Central memory CD8-positive, alpha-beta T cell (primary cell): ENCODE data around the gene PIGM.

ENCODE experiments used
- ATAC-seq: fragments of 150-1000 bp; cut with Tn5 transposase; replicated peaks from 2 replicates; pipeline ENCODE4 v1.10.0; 2022; ENCODE audit warnings: mild to moderate bottlenecking, moderate FRiP score, moderate number of reproducible peaks; ENCODE audit not compliant: poor library complexity, severe bottlenecking; ENCODE audit errors: extremely low read depth
- DNase-seq, 2 donors: peaks; one replicate each; pipeline ENCODE4 v3.0.0; 2021; ENCODE audit warnings: low spot score in 2 of 2
- H3K27ac Mint-ChIP-seq: one replicate; pipeline ENCODE4 v1.8.0; 2022; ENCODE audit warnings: low read depth, mild to moderate bottlenecking, moderate library complexity, mixed read lengths
- H3K27me3 Mint-ChIP-seq: one replicate; pipeline ENCODE4 v1.8.0; 2022; ENCODE audit warnings: mixed read lengths
- H3K36me3 Mint-ChIP-seq: one replicate; pipeline ENCODE4 v1.8.0; 2022; ENCODE audit warnings: mild to moderate bottlenecking, moderate library complexity, mixed read lengths; ENCODE audit not compliant: insufficient read depth
- H3K4me1 Mint-ChIP-seq: one replicate; pipeline ENCODE4 v1.8.0; 2022; ENCODE audit warnings: mixed read lengths
- H3K4me3 Mint-ChIP-seq: one replicate; pipeline ENCODE4 v1.8.0; 2022; ENCODE audit warnings: mild to moderate bottlenecking, moderate library complexity, mixed read lengths
- H3K9me3 Mint-ChIP-seq: one replicate; pipeline ENCODE4 v1.8.0; 2022; ENCODE audit warnings: mixed read lengths

The PIGM gene

GRCh38 chr1:160028426-160028825 is 3.4 kb downstream of the PIGM start:
- Mint-ChIP-seq H3K4me3 (no peak overlapping the region), H3K4me1 (peaks cover 30% of the 10 kb centered on the region)

GRCh38 chr1:160025314-160025713 is 6.5 kb downstream of the PIGM start:
- Mint-ChIP-seq H3K9me3 (no peaks in the 10 kb centered on the region), H3K36me3 (no peaks in the 10 kb centered on the region), H3K27ac (no peak overlapping the region), H3K4me3 (no peak overlapping the region), H3K27me3 (no peaks in the 10 kb centered on the region), H3K4me1 (peaks cover 3% of the 10 kb centered on the region)
- DNase-seq = no peak
- no peak for ATAC-seq

More at GRCh38 chr1:160028426-160028825, 3.4 kb downstream of the PIGM start:
- Mint-ChIP-seq H3K27ac (no peak overlapping the region), H3K36me3 (peaks cover 5% of the 10 kb centered on the region), H3K27me3 (no peaks in the 10 kb centered on the region), H3K9me3 (no peaks in the 10 kb centered on the region)
- ATAC-seq = no peak
- DNase-seq = no peak

- H3K27me3 Mint-ChIP-seq = peaks cover under 1% of the 10 kb centered on the region
- H3K36me3 Mint-ChIP-seq = no peaks in the 10 kb centered on the region
- no peak overlapping the region for H3K27ac Mint-ChIP-seq
- no peak overlapping the region for H3K4me3 Mint-ChIP-seq
- no peaks in the 10 kb centered on the region for H3K4me1 Mint-ChIP-seq
- no peaks in the 10 kb centered on the region for H3K9me3 Mint-ChIP-seq
- DNase-seq (no peak), ATAC-seq (no peak)
Observed at GRCh38 chr1:160024195-160024905, 7.4 kb downstream of the PIGM start.

- Mint-ChIP-seq H3K36me3 (no peaks in the 10 kb centered on the region), H3K27ac (no peak overlapping the region), H3K4me3 (no peak overlapping the region), H3K4me1 (no peaks in the 10 kb centered on the region), H3K9me3 (no peaks in the 10 kb centered on the region), H3K27me3 (peaks cover 18% of the 10 kb centered on the region)
- DNase-seq (no peak), ATAC-seq (no peak)
Observed at GRCh38 chr1:160022330-160023310, 9.2 kb downstream of the PIGM start.

GRCh38 chr1:160021376-160022074 is 10.3 kb downstream of the PIGM start:
- H3K4me3 Mint-ChIP-seq = no peak overlapping the region
- no peaks in the 10 kb centered on the region for H3K9me3 Mint-ChIP-seq
- no peaks in the 10 kb centered on the region for H3K4me1 Mint-ChIP-seq
- ATAC-seq (no peak), DNase-seq (no peak)
- H3K36me3 Mint-ChIP-seq = no peaks in the 10 kb centered on the region
- H3K27ac Mint-ChIP-seq = no peak overlapping the region
- H3K27me3 Mint-ChIP-seq = peaks cover 26% of the 10 kb centered on the region

- Mint-ChIP-seq H3K4me1 (no peaks in the 10 kb centered on the region), H3K9me3 (no peaks in the 10 kb centered on the region), H3K27me3 (peaks cover 26% of the 10 kb centered on the region), H3K4me3 (no peak overlapping the region), H3K36me3 (no peaks in the 10 kb centered on the region), H3K27ac (no peak overlapping the region)
- DNase-seq = no peak
- ATAC-seq = no peak
Observed at GRCh38 chr1:160020196-160020595, 11.6 kb downstream of the PIGM start.

GRCh38 chr1:160018900-160019299 is 12.9 kb downstream of the PIGM start:
- Mint-ChIP-seq H3K27ac (no peak overlapping the region), H3K4me1 (no peaks in the 10 kb centered on the region), H3K9me3 (no peaks in the 10 kb centered on the region), H3K36me3 (no peaks in the 10 kb centered on the region), H3K27me3 (peaks cover 29% of the 10 kb centered on the region), H3K4me3 (no peak overlapping the region)
- no peak for DNase-seq
- ATAC-seq = no peak

GRCh38 chr1:160018347-160018746 is 13.4 kb downstream of the PIGM start:
- Mint-ChIP-seq H3K9me3 (no peaks in the 10 kb centered on the region), H3K27ac (no peak overlapping the region), H3K27me3 (peaks cover 34% of the 10 kb centered on the region), H3K4me3 (no peak overlapping the region), H3K4me1 (no peaks in the 10 kb centered on the region), H3K36me3 (no peaks in the 10 kb centered on the region)
- DNase-seq (no peak), ATAC-seq (no peak)

GRCh38 chr1:160017592-160017991 is 14.2 kb downstream of the PIGM start:
- no peak overlapping the region for H3K4me3 Mint-ChIP-seq
- ATAC-seq = no peak
- no peaks in the 10 kb centered on the region for H3K4me1 Mint-ChIP-seq
- no peaks in the 10 kb centered on the region for H3K36me3 Mint-ChIP-seq
- H3K27me3 Mint-ChIP-seq = peaks cover 38% of the 10 kb centered on the region
- no peaks in the 10 kb centered on the region for H3K9me3 Mint-ChIP-seq
- no peak overlapping the region for H3K27ac Mint-ChIP-seq
- DNase-seq = no peak

GRCh38 chr1:160011781-160012180 is 20.0 kb downstream of the PIGM start:
- H3K27ac Mint-ChIP-seq = no peak overlapping the region
- H3K4me1 Mint-ChIP-seq = no peaks in the 10 kb centered on the region
- DNase-seq (no peak), ATAC-seq (no peak)
- H3K9me3 Mint-ChIP-seq = no peaks in the 10 kb centered on the region
- no peaks in the 10 kb centered on the region for H3K36me3 Mint-ChIP-seq
- H3K4me3 Mint-ChIP-seq = no peak overlapping the region
- peaks cover 37% of the 10 kb centered on the region for H3K27me3 Mint-ChIP-seq

- DNase-seq (no peak), ATAC-seq (no peak)
- Mint-ChIP-seq H3K4me3 (no peak overlapping the region), H3K9me3 (no peaks in the 10 kb centered on the region), H3K4me1 (no peaks in the 10 kb centered on the region), H3K36me3 (no peaks in the 10 kb centered on the region), H3K27me3 (peaks cover 37% of the 10 kb centered on the region), H3K27ac (no peak overlapping the region)
Observed at GRCh38 chr1:160009801-160010200, 22.0 kb downstream of the PIGM start.

- no peaks in the 10 kb centered on the region for H3K36me3 Mint-ChIP-seq
- no peaks in the 10 kb centered on the region for H3K4me1 Mint-ChIP-seq
- H3K27ac Mint-ChIP-seq = no peak overlapping the region
- H3K27me3 Mint-ChIP-seq = peaks cover 35% of the 10 kb centered on the region
- H3K4me3 Mint-ChIP-seq = no peak overlapping the region
- DNase-seq = no peak
- no peak for ATAC-seq
- H3K9me3 Mint-ChIP-seq = no peaks in the 10 kb centered on the region
Observed at GRCh38 chr1:160009081-160009480, 22.7 kb downstream of the PIGM start.
